ENCODE results near the gene PACSIN2. TPM values are rescaled to one million over a fixed set of nuclear protein-coding genes. Genes with fewer than 3 reads are reported as not detected.
A peak's percentile ranks its signal among the peaks of the same experiment; 100 is the strongest.
"Not testable (repeated sequence)": the region's sequence is repeated elsewhere in the genome, so short reads cannot be mapped to it uniquely, and the experiment has no call there.

PACSIN2 gene
- total and polyA plus RNA-seq, 2 experiments from 2014 or later: 36.0 to 43.7 TPM

DNA sequence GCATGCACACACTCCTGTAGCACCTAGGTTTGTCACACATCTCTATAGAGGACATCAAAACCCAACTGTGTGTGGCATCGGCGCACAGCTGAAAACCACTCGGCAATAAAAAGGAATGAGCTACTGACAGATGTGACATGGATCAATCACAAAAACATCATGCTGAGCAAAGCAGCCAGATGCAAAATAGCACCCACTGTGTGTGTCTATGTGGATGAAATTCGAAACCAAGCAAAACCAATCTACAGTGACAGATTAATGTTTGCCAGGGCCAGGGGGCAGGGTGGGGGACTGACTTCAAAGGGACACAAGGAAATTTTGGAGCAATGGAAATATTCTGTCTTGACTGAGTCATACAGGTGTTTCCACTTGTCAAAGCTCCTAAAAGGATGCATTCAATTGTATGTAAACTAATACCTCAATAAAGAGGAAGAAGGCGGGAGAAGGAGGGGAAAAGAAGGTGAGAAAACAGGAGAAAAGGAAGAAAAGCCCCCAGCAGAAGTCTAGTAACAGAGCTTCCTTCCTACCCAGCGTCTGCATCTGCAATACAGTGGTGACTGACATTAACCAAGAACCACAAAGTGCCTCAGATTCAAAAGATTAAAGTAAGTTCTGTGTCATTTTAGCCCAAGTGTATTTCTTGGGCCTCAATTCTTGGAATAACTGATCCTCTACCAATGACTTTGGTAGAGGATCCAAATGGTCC lies 49.8 kb downstream of the PACSIN2 start:
- in situ Hi-C loops (cut with MboI): no loop called here
- Histone ChIP-seq H3K9ac (no peak overlapping the region), H3K4me2 (ENCODE audit: unreplicated experiment) (no peak overlapping the region)

DNA sequence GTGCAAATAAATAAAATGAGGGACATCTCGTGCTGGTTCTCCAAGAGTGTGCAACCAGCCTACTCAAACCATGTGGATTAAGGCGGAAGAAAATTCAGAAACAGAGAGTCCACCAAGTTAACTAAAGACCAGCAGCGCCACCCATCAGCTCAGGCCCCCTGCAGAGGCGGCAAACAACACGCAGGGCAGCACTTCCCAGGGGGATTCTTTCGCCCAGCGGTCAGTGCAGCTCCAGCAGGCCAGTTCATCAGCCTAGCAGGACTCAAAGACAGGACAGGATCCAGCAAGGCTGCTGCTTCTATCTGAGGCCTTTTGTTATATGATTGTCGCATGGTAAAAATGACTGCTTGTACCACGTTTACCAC lies 51.7 kb downstream of the PACSIN2 start:
- in situ Hi-C loops (cut with MboI): no loop called here
- 91 to 93% methylated on average over 9 of the region's 9 CpGs for WGBS, 2 experiments (ENCODE audit: low coverage in 1 of 2, low lambda C conversion rate in 2 of 2, missing lambda C conversion rate in 2 of 2)
- H4K20me1 ChIP-seq (ENCODE audit: insufficient read depth): no peaks in the 10 kb centered on the region
- peaks cover 10% of the 10 kb centered on the region; the same call in 1 of the 2 replicates for H3F3A ChIP-seq (ENCODE audit: insufficient read depth)
- no peaks in the 10 kb centered on the region for H3K27me3 ChIP-seq (replicated peaks; ENCODE audit: insufficient read depth)
- no peak overlapping the region for H3K4me2 ChIP-seq (ENCODE audit: unreplicated experiment)
- no peaks in the 10 kb centered on the region for H3K9me3 ChIP-seq (ENCODE audit: low read depth)
- no peak overlapping the region for H3K9ac ChIP-seq
- H3K27ac ChIP-seq: no peak overlapping the region
- no peak for TF ChIP-seq EZH2phosphoT487 (IDR thresholded peaks at IDR 0.05; ENCODE audit: insufficient read depth, low read depth)
- peaks cover 98% of the 10 kb centered on the region for H3K79me2 ChIP-seq (ENCODE audit: insufficient read depth)
- H3K4me3 ChIP-seq: no peak overlapping the region
- no peaks in the 10 kb centered on the region for H3K36me3 ChIP-seq (ENCODE audit: low read depth)
- no peak for DNase-seq
- no peak overlapping the region for H2AFZ ChIP-seq
- H3K9me2 ChIP-seq (ENCODE audit: insufficient read depth): no peaks in the 10 kb centered on the region
- peaks cover 43% of the 10 kb centered on the region for H3K4me1 ChIP-seq (ENCODE audit: insufficient read depth)

More for the DNA sequence above, 49.8 kb downstream of the PACSIN2 start:
- Histone ChIP-seq H3F3A (ENCODE audit: insufficient read depth) (peaks cover 27% of the 10 kb centered on the region), H4K20me1 (ENCODE audit: insufficient read depth) (no peaks in the 10 kb centered on the region), H3K27me3 (replicated peaks; ENCODE audit: insufficient read depth) (no peaks in the 10 kb centered on the region), H3K79me2 (ENCODE audit: insufficient read depth) (peaks cover 93% of the 10 kb centered on the region), H3K9me3 (ENCODE audit: low read depth) (no peaks in the 10 kb centered on the region), H3K9me2 (ENCODE audit: insufficient read depth) (no peaks in the 10 kb centered on the region), H2AFZ (no peak overlapping the region), H3K27ac (no peak overlapping the region), H3K4me3 (no peak overlapping the region), H3K36me3 (ENCODE audit: low read depth) (no peaks in the 10 kb centered on the region), H3K4me1 (ENCODE audit: insufficient read depth) (peaks cover 54% of the 10 kb centered on the region)
- 83 to 90% methylated on average over 6 of the region's 6 CpGs for WGBS, 2 experiments (ENCODE audit: low coverage in 1 of 2, low lambda C conversion rate in 2 of 2, missing lambda C conversion rate in 2 of 2)
- no peak for DNase-seq
- TF ChIP-seq EZH2phosphoT487 (IDR thresholded peaks at IDR 0.05; ENCODE audit: insufficient read depth, low read depth) (no peak), EZH2 (IDR thresholded peaks at IDR 0.05; ENCODE audit: insufficient read depth, poor library complexity, severe bottlenecking) (no peak)

DNA sequence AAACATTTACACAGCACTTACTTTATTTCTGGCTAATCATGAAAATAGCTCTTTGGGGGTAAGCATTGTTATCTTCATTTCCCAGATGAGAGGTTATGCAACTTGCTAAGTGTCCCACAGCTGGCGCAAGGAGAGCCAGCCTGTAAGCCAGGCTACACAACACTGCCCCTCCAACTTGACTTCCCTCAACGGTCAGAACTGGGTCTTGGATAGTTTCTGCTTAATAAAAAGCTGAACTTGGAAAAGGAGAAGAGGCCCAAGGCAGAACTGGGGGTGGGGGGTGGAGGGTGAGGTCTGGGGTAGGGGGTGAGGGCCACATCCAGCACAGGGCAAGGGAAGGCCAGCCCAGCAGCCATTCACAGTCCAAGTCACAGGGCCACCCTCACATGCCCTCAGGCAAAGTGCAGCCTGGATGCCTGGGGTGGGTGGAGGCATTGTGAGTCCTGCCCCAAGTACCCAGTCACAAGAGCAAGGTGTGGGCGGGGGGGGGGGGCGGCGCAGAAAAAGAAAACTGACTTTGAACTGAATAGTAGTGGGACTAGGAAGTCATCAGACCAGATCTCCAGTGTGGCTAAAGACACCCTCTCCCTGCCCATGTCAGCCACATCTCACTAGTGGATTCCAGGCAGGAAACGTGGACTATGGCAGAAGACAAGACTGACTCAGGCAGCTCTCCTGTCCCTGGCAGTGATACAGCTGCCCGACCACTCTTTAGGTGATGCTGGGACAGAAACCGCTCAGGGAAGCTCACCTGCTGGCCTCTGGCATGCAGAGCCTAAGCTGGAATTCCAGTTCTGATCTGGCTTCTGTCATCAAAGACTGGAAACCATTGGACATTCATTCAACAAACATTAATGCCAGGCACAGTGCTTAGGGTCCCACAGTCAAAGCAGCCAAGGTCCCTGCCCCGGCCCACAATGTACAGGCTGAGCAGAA lies 52.4 kb downstream of the PACSIN2 start:
- Histone ChIP-seq H3K27me3 (replicated peaks; ENCODE audit: insufficient read depth) (no peaks in the 10 kb centered on the region), H3K9ac (0 out of 2 replicates have a peak overlapping the region, but pooled peaks have one; percentile 8), H3K36me3 (ENCODE audit: low read depth) (no peaks in the 10 kb centered on the region), H3K9me3 (ENCODE audit: low read depth) (no peaks in the 10 kb centered on the region), H3K9me2 (ENCODE audit: insufficient read depth) (no peaks in the 10 kb centered on the region), H2AFZ (no peak overlapping the region), H3F3A (ENCODE audit: insufficient read depth) (peaks cover 8% of the 10 kb centered on the region; the same call in 1 of the 2 replicates), H3K4me1 (ENCODE audit: insufficient read depth) (peaks cover 36% of the 10 kb centered on the region), H3K79me2 (ENCODE audit: insufficient read depth) (peaks cover 98% of the 10 kb centered on the region), H3K4me2 (ENCODE audit: unreplicated experiment) (peak overlapping the region; percentile 10), H4K20me1 (ENCODE audit: insufficient read depth) (no peaks in the 10 kb centered on the region), H3K27ac (no peak overlapping the region; the same call in 1 of the 2 replicates), H3K4me3 (no peak overlapping the region)
- DNase-seq: peak; percentile 43
- in situ Hi-C loops (cut with MboI): no loop called here
- WGBS, 2 experiments (ENCODE audit: low coverage in 1 of 2, low lambda C conversion rate in 2 of 2, missing lambda C conversion rate in 2 of 2): 78 to 80% methylated on average over 8 to 9 of the region's 9 CpGs
- no peak for TF ChIP-seq EZH2 (IDR thresholded peaks at IDR 0.05; ENCODE audit: insufficient read depth, poor library complexity, severe bottlenecking)
- TF ChIP-seq EZH2phosphoT487 (IDR thresholded peaks at IDR 0.05; ENCODE audit: insufficient read depth, low read depth): no peak

DNA sequence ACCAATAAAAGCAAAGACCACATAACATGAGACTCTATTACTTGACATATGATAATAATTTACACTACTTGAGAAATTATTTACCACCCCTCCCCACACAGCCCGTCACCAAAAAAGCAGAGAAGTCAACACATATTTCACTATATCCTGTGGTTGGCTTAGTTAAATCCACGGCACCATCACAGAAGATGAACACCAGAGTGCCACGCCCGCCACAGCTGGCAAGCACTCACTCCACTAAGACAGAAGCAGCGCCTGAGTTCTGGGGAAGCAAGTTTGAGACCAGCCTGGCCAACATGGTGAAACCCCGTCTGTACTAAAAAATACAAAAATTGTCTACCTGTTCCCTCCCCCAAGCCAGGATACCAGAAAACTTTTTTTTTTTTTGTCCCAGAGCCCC lies 53.1 kb downstream of the PACSIN2 start:
- H3K4me2 ChIP-seq (ENCODE audit: unreplicated experiment): peak overlapping the region; percentile 10
- no peaks in the 10 kb centered on the region for H3K27me3 ChIP-seq (replicated peaks; ENCODE audit: insufficient read depth)
- H3K9me2 ChIP-seq (ENCODE audit: insufficient read depth): no peaks in the 10 kb centered on the region
- peaks cover 98% of the 10 kb centered on the region for H3K79me2 ChIP-seq (ENCODE audit: insufficient read depth)
- no peak overlapping the region for H3K4me3 ChIP-seq
- 57 to 59% methylated on average over 6 of the region's 6 CpGs for WGBS, 2 experiments (ENCODE audit: low coverage in 1 of 2, low lambda C conversion rate in 2 of 2, missing lambda C conversion rate in 2 of 2)
- no peaks in the 10 kb centered on the region for H3K9me3 ChIP-seq (ENCODE audit: low read depth)
- H2AFZ ChIP-seq: no peak overlapping the region
- peaks cover 8% of the 10 kb centered on the region; the same call in 1 of the 2 replicates for H3F3A ChIP-seq (ENCODE audit: insufficient read depth)
- no peak overlapping the region; the same call in 1 of the 2 replicates for H3K27ac ChIP-seq
- peaks cover 30% of the 10 kb centered on the region for H3K4me1 ChIP-seq (ENCODE audit: insufficient read depth)
- 0 out of 2 replicates have a peak overlapping the region, but pooled peaks have one; percentile 8 for H3K9ac ChIP-seq
- no peaks in the 10 kb centered on the region for H3K36me3 ChIP-seq (ENCODE audit: low read depth)
- in situ Hi-C loops (cut with MboI): no loop called here
- no peaks in the 10 kb centered on the region for H4K20me1 ChIP-seq (ENCODE audit: insufficient read depth)
- TF ChIP-seq EZH2phosphoT487 (IDR thresholded peaks at IDR 0.05; ENCODE audit: insufficient read depth, low read depth) (no peak), EZH2 (IDR thresholded peaks at IDR 0.05; ENCODE audit: insufficient read depth, poor library complexity, severe bottlenecking) (no peak)
- DNase-seq: peak; percentile 44

DNA sequence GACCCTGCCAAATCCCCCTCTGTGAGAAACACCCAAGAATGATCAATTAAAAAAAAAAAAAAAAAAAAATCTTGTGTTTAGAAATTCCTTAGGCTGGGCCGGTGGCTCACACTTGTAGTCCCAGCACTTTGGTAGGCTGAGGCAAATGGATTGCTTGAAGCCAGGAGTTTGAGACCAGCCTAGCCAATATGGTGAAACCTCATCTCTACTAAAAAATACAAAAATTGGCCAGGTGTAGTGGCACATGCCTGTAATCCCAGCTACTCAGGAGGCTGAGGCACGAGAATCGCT lies 53.6 kb downstream of the PACSIN2 start:
- H3K4me2 ChIP-seq (ENCODE audit: unreplicated experiment); DNase-seq; in situ Hi-C loops (cut with MboI); H4K20me1 ChIP-seq (ENCODE audit: insufficient read depth); H3K9me3 ChIP-seq (ENCODE audit: low read depth); H3K36me3 ChIP-seq (ENCODE audit: low read depth); H3K9ac ChIP-seq; H3K27me3 ChIP-seq (replicated peaks; ENCODE audit: insufficient read depth); H3K27ac ChIP-seq; H3F3A ChIP-seq (ENCODE audit: insufficient read depth); H3K4me3 ChIP-seq; H2AFZ ChIP-seq; H3K9me2 ChIP-seq (ENCODE audit: insufficient read depth): not testable (repeated sequence)
- 82 to 84% methylated on average over 3 of the region's 3 CpGs for whole genome bisulfite sequencing, 2 experiments (ENCODE audit: low coverage in 1 of 2, low lambda C conversion rate in 2 of 2, missing lambda C conversion rate in 2 of 2)
- peaks cover 98% of the 10 kb centered on the region for H3K79me2 ChIP-seq (ENCODE audit: insufficient read depth)
- peaks cover 25% of the 10 kb centered on the region for H3K4me1 ChIP-seq (ENCODE audit: insufficient read depth)

Measured in GM23248 (cell line).